Stimulated activated CD8-positive, alpha-beta memory T cell treated with anti-CD3 and anti-CD28 coated beads, Interleukin-12 subunit alpha, Interleukin-12 subunit beta, amount 100 ng/mL, for 24 hours (primary cell): Measurements from ENCODE around the gene KIZ.
"Not testable (repeated sequence)": the region's sequence is repeated elsewhere in the genome, so short reads cannot be mapped to it uniquely, and the experiment has no call there.

ENCODE experiments used
- DNase-seq: peaks from one replicate; pipeline ENCODE4 v3.0.0-alpha.2; 2020; ENCODE audit errors: extremely low read depth

KIZ gene

GRCh38 chr20:21230686-21231085 lies 104.8 kb downstream of the KIZ start:
- DNase-seq = no peak

- DNase-seq = no peak
Observed at GRCh38 chr20:21232546-21233280, 106.8 kb downstream of the KIZ start.

- no peak for DNase-seq
Observed at GRCh38 chr20:21234324-21234723, 108.4 kb downstream of the KIZ start.

GRCh38 chr20:21234806-21235483 lies 109.1 kb downstream of the KIZ start:
- no peak for DNase-seq

GRCh38 chr20:21235484-21236445 lies 109.9 kb downstream of the KIZ start:
- peak; percentile 14 for DNase-seq

- no peak for DNase-seq
Observed at GRCh38 chr20:21237956-21238799, 112.3 kb downstream of the KIZ start.

GRCh38 chr20:21238818-21239536 lies 113.1 kb downstream of the KIZ start:
- no peak for DNase-seq

GRCh38 chr20:21240394-21240793 lies 114.5 kb downstream of the KIZ start:
- DNase-seq = no peak

GRCh38 chr20:21241406-21241805 lies 115.5 kb downstream of the KIZ start:
- no peak for DNase-seq

- DNase-seq = no peak
Observed at GRCh38 chr20:21243811-21244210, 117.9 kb downstream of the KIZ start.

- no peak for DNase-seq
Observed at GRCh38 chr20:21244808-21245207, 118.9 kb downstream of the KIZ start.

GRCh38 chr20:21246161-21246560 lies 120.3 kb downstream of the KIZ start:
- no peak for DNase-seq

- not testable (repeated sequence) for DNase-seq
Observed at GRCh38 chr20:21247603-21248095, 121.8 kb downstream of the KIZ start.

- peak; percentile 5 for DNase-seq
Observed at GRCh38 chr20:21251278-21251677, 125.4 kb downstream of the KIZ start.

- no peak for DNase-seq
Observed at GRCh38 chr20:21257192-21257591, 131.3 kb downstream of the KIZ start.

GRCh38 chr20:21258411-21258810 lies 132.5 kb downstream of the KIZ start:
- DNase-seq = no peak

- DNase-seq = no peak
Observed at GRCh38 chr20:21259346-21259745, 133.5 kb downstream of the KIZ start.

GRCh38 chr20:21262812-21263211 lies 136.9 kb downstream of the KIZ start:
- DNase-seq = no peak

GRCh38 chr20:21265261-21266190 lies 139.6 kb downstream of the KIZ start:
- DNase-seq = no peak
